GM12878 (cell line): ENCODE measurements around the gene UNC5B. TPM values are rescaled to one million over a fixed set of nuclear protein-coding genes. Genes with fewer than 3 reads are reported as not detected.

ENCODE experiments used
- ATAC-seq: fragments of 200-7000 bp; cut with Tn5 transposase; 3 replicates; pipeline ENCODE4 v1.9.1; 2020; ENCODE audit warnings: mild to moderate bottlenecking, moderate library complexity
- BruUV-seq: library from RNA; stranded (reverse); fragments of 400-500 nt; replicated peaks from 2 replicates; lab custom pipeline; 2021; lab: Mats Ljungman, UMichigan
- CTCF ChIA-PET: fragments of 300-600 bp; sonication (Branson Sonifier 250); formaldehyde crosslinking; extraction: SDS; loops from one replicate; lab custom pipeline; 2021; ENCODE audit warnings: inconsistent platforms; lab: Yijun Ruan, JAX
- POLR2A ChIA-PET: fragments of 350-600 bp; formaldehyde crosslinking; extraction: SDS; loops from one replicate; lab custom pipeline; 2021; ENCODE audit warnings: inconsistent platforms; lab: Charles Lee
- RAD21 ChIA-PET: fragments of 300-600 bp; sonication (Branson Sonifier 250); formaldehyde crosslinking; loops from one replicate; lab custom pipeline; 2023; ENCODE audit warnings: antibody characterized with exemption; ENCODE audit not compliant: unreplicated experiment; lab: Charles Lee
- SMC1A ChIA-PET: fragments of 300-600 bp; sonication (Branson Sonifier 250); formaldehyde crosslinking; loops from one replicate; lab custom pipeline; 2023; ENCODE audit not compliant: unreplicated experiment, uncharacterized antibody; lab: Charles Lee
- DNase-seq: peaks from one replicate; pipeline ENCODE4 v3.0.0-alpha.2; 2011; ENCODE audit warnings: low read depth, low spot score
- FAIRE-seq: peaks from 3 replicates; lab custom pipeline; 2011; peaks lifted over from hg19 to GRCh38; lab: Jason Lieb, UNC
- H2AFZ ChIP-seq: 2 replicates; pipeline ENCODE4 v1.6.0; 2011; ENCODE audit warnings: low read depth, low read length, control low read depth; ENCODE audit not compliant: control insufficient read depth
- H3K27ac ChIP-seq: 2 replicates; pipeline ENCODE4 v1.5.1; 2011; ENCODE audit warnings: control low read depth; ENCODE audit not compliant: control insufficient read depth, insufficient read depth
- H3K27me3 ChIP-seq, 2 experiments: replicated peaks in 1 of 2; 2 replicates each; pipeline versions ENCODE4 v1.6.0 to v1.6.1; 2011; ENCODE audit warnings: low read length in 1 of 2; ENCODE audit not compliant: control insufficient read depth in 2 of 2, insufficient read depth in 2 of 2
- H3K36me3 ChIP-seq, 2 experiments: 2 replicates each; pipeline ENCODE4 v1.5.1; 2011; ENCODE audit warnings: low read length in 1 of 2; ENCODE audit not compliant: control insufficient read depth in 2 of 2, insufficient read depth in 2 of 2
- H3K4me1 ChIP-seq: 2 replicates; pipeline ENCODE4 v1.6.1; 2011; ENCODE audit warnings: mild to moderate bottlenecking, low read length, moderate library complexity, mixed read lengths; ENCODE audit not compliant: control insufficient read depth, insufficient read depth
- H3K4me2 ChIP-seq: 2 replicates; pipeline ENCODE4 v1.6.0; 2011; ENCODE audit warnings: control low read depth; ENCODE audit not compliant: control insufficient read depth, insufficient read depth
- H3K4me3 ChIP-seq: fragments of 200-600 bp; sonication (generic); 2 replicates; pipeline ENCODE4 v1.5.1; 2016
- H3K79me2 ChIP-seq: 2 replicates; pipeline ENCODE4 v1.6.0; 2011; ENCODE audit warnings: low read length; ENCODE audit not compliant: control insufficient read depth, insufficient read depth
- H3K9ac ChIP-seq: 2 replicates; pipeline ENCODE4 v1.8.0; 2011; ENCODE audit warnings: low read length, control low read depth, mixed read lengths; ENCODE audit not compliant: control insufficient read depth, insufficient read depth
- H3K9me3 ChIP-seq: replicated peaks from 3 replicates; pipeline ENCODE4 v1.5.1; 2011; ENCODE audit warnings: mild to moderate bottlenecking, low read length; ENCODE audit not compliant: control insufficient read depth, insufficient read depth
- H4K20me1 ChIP-seq: 2 replicates; pipeline ENCODE4 v1.6.0; 2011; ENCODE audit not compliant: control insufficient read depth, insufficient read depth
- BHLHE40 ChIP-seq, 2 experiments: fragments of 450-650 bp in 1 of 2; IDR thresholded peaks; 2 replicates each; pipeline ENCODE4 v1.6.1; 2011 to 2017; ENCODE audit warnings: low read depth in 2 of 2, borderline replicate concordance in 1 of 2, improper control_type of control experiment in 1 of 2, low read length in 1 of 2, mild to moderate bottlenecking in 1 of 2
- E2F4 ChIP-seq: IDR thresholded peaks from 2 replicates; pipeline ENCODE4 v1.6.1; 2012; ENCODE audit warnings: low read depth, low read length, improper control_type of control experiment
- GATAD2B ChIP-seq: fragments of 450-650 bp; conservative IDR thresholded peaks from 2 replicates; pipeline ENCODE4 v1.6.1; 2017; ENCODE audit warnings: low read depth, mild to moderate bottlenecking, moderate library complexity
- KLF5 ChIP-seq: fragments of 450-650 bp; IDR thresholded peaks from 2 replicates; pipeline ENCODE4 v1.6.1; 2014; ENCODE audit warnings: mild to moderate bottlenecking; ENCODE audit not compliant: partially characterized antibody
- NR2C1 ChIP-seq: fragments of 450-650 bp; IDR thresholded peaks from 2 replicates; pipeline ENCODE4 v1.6.1; 2017; ENCODE audit warnings: antibody characterized with exemption, mild to moderate bottlenecking, moderate library complexity
- RELA ChIP-seq: fragments of 450-650 bp; IDR thresholded peaks from 2 replicates; pipeline ENCODE4 v1.8.0; 2014; ENCODE audit warnings: borderline replicate concordance; ENCODE audit not compliant: partially characterized antibody
- RFX5 ChIP-seq: IDR thresholded peaks from 2 replicates; pipeline ENCODE4 v1.6.1; 2011; ENCODE audit warnings: low read depth, low read length, improper control_type of control experiment
- RUNX3 ChIP-seq: IDR thresholded peaks from 2 replicates; pipeline ENCODE4 v1.6.1; 2012; ENCODE audit warnings: low read length, inconsistent platforms
- TCF7 ChIP-seq: IDR thresholded peaks from 2 replicates; pipeline ENCODE4 v1.6.1; 2014; ENCODE audit warnings: antibody characterized with exemption, borderline replicate concordance
- YBX1 ChIP-seq: fragments of 450-650 bp; IDR thresholded peaks from 2 replicates; pipeline ENCODE4 v1.6.1; 2016; ENCODE audit warnings: antibody characterized with exemption
- ZBED1 ChIP-seq: IDR thresholded peaks from 2 replicates; pipeline ENCODE4 v1.6.1; 2016; ENCODE audit warnings: borderline replicate concordance
- ZNF207 ChIP-seq: fragments of 450-650 bp; IDR thresholded peaks from 2 replicates; pipeline ENCODE4 v1.6.1; 2014; ENCODE audit warnings: antibody characterized with exemption, mild to moderate bottlenecking, borderline replicate concordance
- ZNF622 ChIP-seq: fragments of 450-650 bp; IDR thresholded peaks from 2 replicates; pipeline ENCODE4 v1.6.1; 2017; ENCODE audit warnings: mild to moderate bottlenecking, inconsistent platforms
- WGBS: methylation state at CpG from one replicate; pipeline ENCODE4 v1.1.6; 2016; ENCODE audit warnings: low lambda C conversion rate; ENCODE audit not compliant: insufficient replicate concordance, insufficient coverage; ENCODE audit errors: missing lambda C conversion rate; 5-methylcytosine and 5-hydroxymethylcytosine counted together
- in situ Hi-C: fragments of 300-500 bp; cut with MboI; formaldehyde crosslinking; loops from 9 replicates; pipeline ENCODE4 v1.14.3; 2018; ENCODE audit warnings: mixed read lengths
- intact Hi-C: fragments of 100-400 bp; cut with micrococcal nuclease; formaldehyde crosslinking; loops from one replicate; pipeline ENCODE4 v1.14.2; 2022; ENCODE audit not compliant: unreplicated experiment
- polyA plus RNA-seq, 11 experiments: library from polyadenylated mRNA; depleted of rRNA in 4 of 11; unstranded in 6 of 11; stranded (reverse) in 5 of 11; fragments of >200 nt; fragmentation: Nextera tagmentation in 4 of 11; fragmentation: Illumina TruSeq in 1 of 11; extraction: Ambion mirVana in 4 of 11; extraction: Trizol in 1 of 11; gene quantifications; 1 replicate in 1 of 11; 2 replicates in 10 of 11; pipeline versions ENCODE4 v1.2.1 to v1.2.3, GENCODE V29; 2011 to 2016; ENCODE audit warnings: inconsistent platforms in 2 of 11, missing spikeins in 2 of 11, low read depth in 1 of 11
- total RNA-seq, 4 experiments: library from RNA; depleted of rRNA in 3 of 4; stranded (reverse); fragments of >200 nt in 3 of 4; fragmentation: Illumina TruSeq in 1 of 4; extraction: Trizol in 1 of 4; gene quantifications; 2 replicates each; pipeline versions ENCODE4 v1.2.1 to v1.2.3, GENCODE V29; 2013 to 2021
- TF ChIP-seq, protein P1 (sequence below): fragments of 450-650 bp; IDR thresholded peaks from 2 replicates; pipeline ENCODE4 v1.6.1; 2017; ENCODE audit warnings: mild to moderate bottlenecking

Gene UNC5B
- total and polyA plus RNA-seq, 10 of the 15 experiments (the other 5 are each of a cell fraction or from before 2014, with no cell fraction given): 0.03 to 0.08 TPM; not detected in 8

- ChIA-PET POLR2A (no interaction called here), RAD21 (no interaction called here), CTCF (interaction anchor here (2.4 kb wide), 1 partner anchor 29 kb away, joined by 6 read pairs; no protein-coding TSS in a partner anchor), SMC1A (interaction anchor here (2.1 kb wide), 1 partner anchor 24 kb away, joined by 5 read pairs; no protein-coding TSS in a partner anchor)
- Histone ChIP-seq H2AFZ (no peak overlapping the region), H3K27ac (no peak overlapping the region), H4K20me1 (no peaks in the 10 kb centered on the region), H3K4me2 (no peak overlapping the region), H3K9ac (no peak overlapping the region), H3K9me3 (no peaks in the 10 kb centered on the region), H3K36me3 (no peaks in the 10 kb centered on the region), H3K27me3 (no peaks in the 10 kb centered on the region), H3K79me2 (no peaks in the 10 kb centered on the region), H3K4me1 (no peaks in the 10 kb centered on the region), H3K4me3 (no peak overlapping the region)
- ATAC-seq: no peak
- WGBS: 52% methylated on average over 14 of the region's 14 CpGs
- intact Hi-C loops (no loop called here), in situ Hi-C loops (no loop called here)
- no peak for FAIRE-seq
- no TSS peak for BruUV-seq
- no peak for TF ChIP-seq E2F4
- TF ChIP-seq ZNF207: no peak
- TF ChIP-seq ZBED1: no peak
- TF ChIP-seq RFX5: no peak
- TF ChIP-seq ZNF622: no peak
- TF ChIP-seq, all 136 proteins: peak for 0
- DNase-seq: no peak
These were observed 135.4 kb downstream of the UNC5B start for GRCh38 chr10:71347587-71348395.

DNA sequence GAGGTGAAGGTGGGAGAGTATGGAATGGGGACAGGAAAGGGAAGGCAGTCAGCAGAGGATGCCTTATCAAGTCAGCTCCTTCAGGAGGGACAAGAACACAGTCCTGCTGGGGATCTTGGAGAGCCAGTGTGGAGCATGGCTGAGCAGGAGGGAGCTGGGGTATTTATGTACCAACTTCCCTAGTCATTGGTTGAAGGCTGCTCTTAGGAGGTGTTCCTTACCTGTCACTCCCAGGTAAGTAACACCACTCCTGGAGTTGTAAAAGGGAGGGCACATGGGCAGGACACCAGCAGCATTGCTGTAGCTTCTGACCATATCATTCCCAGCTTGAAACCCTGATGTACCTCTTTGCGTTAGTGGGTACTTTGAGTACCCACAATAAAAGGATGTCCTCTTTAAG lies 136.5 kb downstream of the UNC5B start:
- no TSS peak for BruUV-seq
- Histone ChIP-seq H3K4me1 (no peaks in the 10 kb centered on the region), H3K4me3 (no peak overlapping the region), H3K4me2 (no peak overlapping the region), H3K27ac (no peak overlapping the region), H3K9ac (no peak overlapping the region), H3K27me3 (no peaks in the 10 kb centered on the region), H2AFZ (no peak overlapping the region), H3K79me2 (no peaks in the 10 kb centered on the region), H3K9me3 (no peaks in the 10 kb centered on the region), H4K20me1 (no peaks in the 10 kb centered on the region), H3K36me3 (no peaks in the 10 kb centered on the region)
- FAIRE-seq (no peak), DNase-seq (no peak), ATAC-seq (no peak)
- ChIA-PET POLR2A (no interaction called here), SMC1A (interaction anchor here (2.1 kb wide), 1 partner anchor 23 kb away, joined by 5 read pairs; no protein-coding TSS in a partner anchor), CTCF (interaction anchor here (2.4 kb wide), 1 partner anchor 28 kb away, joined by 6 read pairs; no protein-coding TSS in a partner anchor), RAD21 (no interaction called here)
- in situ Hi-C loops (no loop called here), intact Hi-C loops (no loop called here)
- 95% methylated on average over 1 of the region's 1 CpG for WGBS
- no peak for TF ChIP-seq ZBED1
- no peak for TF ChIP-seq RELA
- no peak for TF ChIP-seq KLF5
- no peak for TF ChIP-seq NR2C1
- TF ChIP-seq YBX1: no peak
- TF ChIP-seq RUNX3: no peak
- no peak for TF ChIP-seq GATAD2B
- no peak for TF ChIP-seq BHLHE40 (IDR thresholded peaks at IDR 0.05; ENCODE audit: borderline replicate concordance in 1 of 2, low read depth in 2 of 2, low read length in 1 of 2)
- TF ChIP-seq, protein P1, sequence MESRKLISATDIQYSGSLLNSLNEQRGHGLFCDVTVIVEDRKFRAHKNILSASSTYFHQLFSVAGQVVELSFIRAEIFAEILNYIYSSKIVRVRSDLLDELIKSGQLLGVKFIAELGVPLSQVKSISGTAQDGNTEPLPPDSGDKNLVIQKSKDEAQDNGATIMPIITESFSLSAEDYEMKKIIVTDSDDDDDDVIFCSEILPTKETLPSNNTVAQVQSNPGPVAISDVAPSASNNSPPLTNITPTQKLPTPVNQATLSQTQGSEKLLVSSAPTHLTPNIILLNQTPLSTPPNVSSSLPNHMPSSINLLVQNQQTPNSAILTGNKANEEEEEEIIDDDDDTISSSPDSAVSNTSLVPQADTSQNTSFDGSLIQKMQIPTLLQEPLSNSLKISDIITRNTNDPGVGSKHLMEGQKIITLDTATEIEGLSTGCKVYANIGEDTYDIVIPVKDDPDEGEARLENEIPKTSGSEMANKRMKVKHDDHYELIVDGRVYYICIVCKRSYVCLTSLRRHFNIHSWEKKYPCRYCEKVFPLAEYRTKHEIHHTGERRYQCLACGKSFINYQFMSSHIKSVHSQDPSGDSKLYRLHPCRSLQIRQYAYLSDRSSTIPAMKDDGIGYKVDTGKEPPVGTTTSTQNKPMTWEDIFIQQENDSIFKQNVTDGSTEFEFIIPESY: no peak
- no peak for TF ChIP-seq TCF7
